Right renal pelvis (tissue), 4 donors: ENCODE data around the gene HID1. TPM values are rescaled to one million over a fixed set of nuclear protein-coding genes. Genes with fewer than 3 reads are reported as not detected.

Experiments
- DNase-seq, 4 donors: peaks; one replicate each; pipeline ENCODE4 v3.0.0-alpha.2; 2013; ENCODE audit warnings: low read depth in 4 of 4, low spot score in 3 of 4, missing footprints in 1 of 4
- polyA plus RNA-seq, 4 donors: library from polyadenylated mRNA; unstranded; fragments of 120-200 nt; gene quantifications; one replicate each; pipeline ENCODE4 v1.2.1, GENCODE V29; 2013; ENCODE audit not compliant: insufficient read length in 4 of 4

Gene HID1
- polyA plus RNA-seq, 4 donors: 12.6 to 16.3 (median 14.7) TPM

DNA sequence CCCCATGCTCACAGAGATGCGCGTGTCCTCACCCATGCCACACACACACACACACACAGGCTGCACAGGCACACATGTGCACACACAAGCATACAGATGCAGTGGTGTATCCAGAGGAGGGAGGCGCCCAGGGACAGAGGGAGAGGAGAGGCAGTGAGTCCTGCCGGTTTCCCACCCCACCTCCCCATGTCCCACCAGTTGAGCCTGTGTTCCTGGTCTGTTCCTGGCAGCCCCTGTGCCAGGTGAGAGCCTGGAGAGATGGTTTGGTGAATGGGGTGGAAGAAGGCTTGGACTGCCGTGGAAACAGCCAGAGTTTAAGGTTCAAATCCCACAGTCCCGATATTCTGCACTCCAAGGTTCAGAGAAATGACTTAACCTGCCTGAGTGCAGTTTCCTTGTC is 68.9 kb downstream of the HID1 start:
- no peak for DNase-seq

DNA sequence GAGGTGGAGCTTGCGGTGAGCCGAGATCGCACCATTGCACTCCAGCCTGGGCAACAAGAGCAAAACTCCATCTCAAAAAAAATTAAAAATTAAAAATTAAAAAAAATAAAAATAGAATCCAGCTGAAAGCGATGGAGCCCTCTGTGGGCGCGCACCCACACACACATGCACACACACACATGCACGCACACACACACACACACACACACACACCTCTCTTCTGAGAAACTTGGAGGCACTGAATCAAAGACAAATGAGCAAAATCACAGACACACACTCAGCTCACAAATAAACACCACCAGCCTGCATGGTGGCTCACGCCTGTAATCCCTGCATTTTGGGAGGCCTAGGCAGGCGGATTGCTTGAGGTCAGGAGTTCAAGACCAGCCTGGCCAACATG is 69.5 kb downstream of the HID1 start:
- no peak for DNase-seq

DNA sequence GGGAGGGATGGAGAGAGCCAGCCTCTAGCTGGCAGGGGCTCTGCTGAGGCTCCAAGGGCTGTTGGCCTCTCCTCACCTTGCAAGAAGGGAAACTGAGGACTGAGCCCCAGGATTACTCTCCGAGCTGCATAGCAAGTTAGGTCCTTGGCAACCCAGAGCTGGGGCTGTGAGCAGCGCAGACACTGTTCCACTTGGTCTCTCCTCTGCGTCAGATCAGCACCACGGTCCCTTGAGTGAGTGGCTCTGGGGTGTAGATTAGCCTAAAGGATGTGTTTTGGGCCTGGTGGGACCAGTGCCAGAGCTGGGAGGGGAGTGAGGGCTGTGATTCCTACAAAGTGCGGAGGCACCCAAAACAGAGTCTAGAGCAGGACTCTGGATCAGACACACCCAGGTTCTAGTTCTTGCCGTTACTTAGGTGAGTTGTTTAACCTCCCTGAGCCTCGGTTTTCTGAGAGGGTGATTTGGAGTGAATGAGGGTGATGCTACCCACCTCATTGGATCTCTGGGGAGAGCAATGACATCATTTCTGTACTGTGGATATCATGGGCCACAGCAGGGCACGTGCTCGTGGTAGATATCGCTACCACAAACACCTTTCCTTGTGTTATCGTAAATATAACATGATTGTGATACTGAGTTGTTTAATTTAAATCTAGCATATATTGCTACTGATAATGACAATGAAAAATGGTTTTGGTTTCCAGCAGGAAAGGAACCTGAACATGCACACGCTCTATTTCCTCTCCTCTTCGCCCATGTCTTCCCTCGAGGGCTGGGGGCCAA is 71.0 kb downstream of the HID1 start:
- DNase-seq: no peak

Other genes starting within 250 kb of the HID1 start
- gene RAB37, start 235.5 kb downstream of the HID1 start, polyA plus RNA-seq: 1 to 10 TPM; 4.0 to 6.0 (median 5.4) TPM
- 100 to 1,000 TPM; 165 to 210 (median 175) TPM for gene NHERF1, start 224.1 kb downstream of the HID1 start, polyA plus RNA-seq
- 10 to 100 TPM; 41.6 to 47.2 (median 43.9) TPM for gene NAT9, start 196.4 kb downstream of the HID1 start, polyA plus RNA-seq
- under 1 TPM; 0.13 to 0.28 (median 0.22) TPM for gene GRIN2C, start 112.9 kb downstream of the HID1 start, polyA plus RNA-seq
- 1 to 10 TPM; 6.6 to 9.8 (median 7.5) TPM for gene FDXR, start 99.8 kb downstream of the HID1 start, polyA plus RNA-seq
- gene FADS6, start 79.1 kb downstream of the HID1 start, polyA plus RNA-seq: under 1 TPM; 0.26 to 0.67 (median 0.45) TPM
- under 1 TPM; 0.69 to 0.91 (median 0.74) TPM for gene USH1G, start 49.5 kb downstream of the HID1 start, polyA plus RNA-seq
- under 1 TPM in 2 of 4 donors, not detected in 2; 0.03 to 0.10 TPM for gene OTOP2, start 48.5 kb downstream of the HID1 start, polyA plus RNA-seq
- not detected for gene OTOP3, start 36.9 kb downstream of the HID1 start, polyA plus RNA-seq
- 10 to 100 TPM in 1 of 4 donors, 1 to 10 TPM in 3; 8.5 to 11.2 (median 8.8) TPM for gene CDR2L, start 14.9 kb upstream of the HID1 start, polyA plus RNA-seq
- 10 to 100 TPM; 26.4 to 29.6 (median 27.7) TPM for gene MRPL58, start 39.9 kb upstream of the HID1 start, polyA plus RNA-seq
- gene ATP5PD, start 74.2 kb upstream of the HID1 start, polyA plus RNA-seq: 100 to 1,000 TPM; 323 to 364 (median 341) TPM
- 10 to 100 TPM; 32.8 to 35.4 (median 33.8) TPM for gene KCTD2, start 74.5 kb upstream of the HID1 start, polyA plus RNA-seq
- gene SLC16A5, start 115.2 kb upstream of the HID1 start, polyA plus RNA-seq: 10 to 100 TPM; 24.1 to 32.3 (median 27.8) TPM
- 10 to 100 TPM; 16.0 to 19.4 (median 18.2) TPM for gene ARMC7, start 137.2 kb upstream of the HID1 start, polyA plus RNA-seq
- gene NT5C, start 159.0 kb upstream of the HID1 start, polyA plus RNA-seq: 10 to 100 TPM; 46.0 to 72.2 (median 49.5) TPM
- 100 to 1,000 TPM in 1 of 4 donors, 10 to 100 TPM in 3; 84.2 to 116 (median 88.5) TPM for gene JPT1, start 181.8 kb upstream of the HID1 start, polyA plus RNA-seq
- gene SUMO2, start 210.2 kb upstream of the HID1 start, polyA plus RNA-seq: 100 to 1,000 TPM; 680 to 843 (median 799) TPM
- gene NUP85, start 232.9 kb upstream of the HID1 start, polyA plus RNA-seq: 10 to 100 TPM; 59.2 to 65.3 (median 61.4) TPM